NOMO-1 treated with dmso at 0.1 percent for 144 hours (cell line): ENCODE data around the gene EGFR.
"Not testable (repeated sequence)": the region's sequence is repeated elsewhere in the genome, so short reads cannot be mapped to it uniquely, and the experiment has no call there.

ENCODE experiments used
- DNase-seq: peaks from one replicate; lab custom pipeline; 2025; ENCODE audit not compliant: unreplicated experiment; lab: John Stamatoyannopoulos, UW

Gene EGFR

DNA sequence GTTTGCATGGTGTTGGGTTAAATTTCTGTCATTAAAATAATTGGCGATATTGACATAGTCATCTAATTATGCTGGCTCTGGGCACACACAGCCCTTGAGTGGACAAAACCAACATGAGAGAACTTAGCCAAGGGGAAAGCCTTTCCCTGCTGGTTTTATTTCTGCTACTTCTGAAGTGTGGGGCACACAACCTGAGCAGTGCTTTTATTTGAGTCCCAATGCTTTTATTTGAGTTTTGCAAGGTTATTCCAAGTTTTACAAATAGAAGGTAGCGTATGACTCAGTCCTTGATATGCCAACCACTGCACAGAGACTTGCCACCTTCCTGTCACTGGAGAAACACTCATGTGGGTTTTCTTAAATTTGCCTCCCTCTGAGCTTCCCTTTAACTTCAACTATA, 145.7 kb downstream of the EGFR start:
- DNase-seq = no peak

DNA sequence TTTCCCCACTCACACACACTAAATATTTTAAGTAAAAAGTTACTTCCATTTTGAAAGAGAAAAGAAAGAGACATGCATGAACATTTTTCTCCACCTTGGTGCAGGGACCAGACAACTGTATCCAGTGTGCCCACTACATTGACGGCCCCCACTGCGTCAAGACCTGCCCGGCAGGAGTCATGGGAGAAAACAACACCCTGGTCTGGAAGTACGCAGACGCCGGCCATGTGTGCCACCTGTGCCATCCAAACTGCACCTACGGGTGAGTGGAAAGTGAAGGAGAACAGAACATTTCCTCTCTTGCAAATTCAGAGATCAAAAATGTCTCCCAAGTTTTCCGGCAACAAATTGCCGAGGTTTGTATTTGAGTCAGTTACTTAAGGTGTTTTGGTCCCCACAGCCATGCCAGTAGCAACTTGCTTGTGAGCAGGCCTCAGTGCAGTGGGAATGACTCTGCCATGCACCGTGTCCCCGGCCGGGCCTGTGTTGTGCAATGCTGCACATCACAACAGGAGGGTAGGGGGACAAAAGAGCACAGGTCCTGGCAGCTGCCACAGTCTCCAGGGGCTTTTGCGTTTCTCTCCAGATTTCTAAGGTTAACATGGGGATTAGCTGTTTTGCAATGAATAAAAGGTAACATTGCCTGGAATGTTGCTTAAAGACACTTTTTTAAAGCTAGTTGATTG, 146.5 kb downstream of the EGFR start:
- DNase-seq = no peak

DNA sequence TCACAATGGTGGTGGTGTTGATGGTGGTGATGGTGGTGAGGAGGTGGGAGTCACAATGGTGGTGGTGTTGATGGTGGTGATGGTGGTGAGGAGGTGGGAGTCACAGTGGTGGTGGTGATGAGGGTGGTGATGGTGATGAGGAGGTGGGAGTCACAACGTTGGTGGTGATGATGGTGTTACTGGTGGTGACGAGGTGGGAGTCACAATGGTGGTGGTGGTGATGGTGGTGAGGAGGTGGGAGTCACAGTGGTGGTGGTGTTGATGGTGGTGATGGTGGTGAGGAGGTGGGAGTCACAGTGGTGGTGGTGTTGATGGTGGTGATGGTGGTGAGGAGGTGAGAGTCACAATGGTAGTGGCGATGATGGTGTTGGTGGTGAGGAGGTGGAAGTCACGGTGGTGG, 148.5 kb downstream of the EGFR start:
- DNase-seq = not testable (repeated sequence)

DNA sequence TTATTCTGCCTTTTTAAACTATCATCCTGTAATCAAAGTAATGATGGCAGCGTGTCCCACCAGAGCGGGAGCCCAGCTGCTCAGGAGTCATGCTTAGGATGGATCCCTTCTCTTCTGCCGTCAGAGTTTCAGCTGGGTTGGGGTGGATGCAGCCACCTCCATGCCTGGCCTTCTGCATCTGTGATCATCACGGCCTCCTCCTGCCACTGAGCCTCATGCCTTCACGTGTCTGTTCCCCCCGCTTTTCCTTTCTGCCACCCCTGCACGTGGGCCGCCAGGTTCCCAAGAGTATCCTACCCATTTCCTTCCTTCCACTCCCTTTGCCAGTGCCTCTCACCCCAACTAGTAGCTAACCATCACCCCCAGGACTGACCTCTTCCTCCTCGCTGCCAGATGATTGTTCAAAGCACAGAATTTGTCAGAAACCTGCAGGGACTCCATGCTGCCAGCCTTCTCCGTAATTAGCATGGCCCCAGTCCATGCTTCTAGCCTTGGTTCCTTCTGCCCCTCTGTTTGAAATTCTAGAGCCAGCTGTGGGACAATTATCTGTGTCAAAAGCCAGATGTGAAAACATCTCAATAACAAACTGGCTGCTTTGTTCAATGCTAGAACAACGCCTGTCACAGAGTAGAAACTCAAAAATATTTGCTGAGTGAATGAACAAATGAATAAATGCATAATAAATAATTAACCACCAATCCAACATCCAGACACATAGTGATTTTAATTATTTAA, 151.7 kb downstream of the EGFR start:
- DNase-seq = no peak

GRCh38 chr7:55171157-55171556, 152.3 kb downstream of the EGFR start:
- no peak for DNase-seq

- DNase-seq = no peak
These were observed 153.3 kb downstream of the EGFR start for GRCh38 chr7:55172161-55172560.

DNA sequence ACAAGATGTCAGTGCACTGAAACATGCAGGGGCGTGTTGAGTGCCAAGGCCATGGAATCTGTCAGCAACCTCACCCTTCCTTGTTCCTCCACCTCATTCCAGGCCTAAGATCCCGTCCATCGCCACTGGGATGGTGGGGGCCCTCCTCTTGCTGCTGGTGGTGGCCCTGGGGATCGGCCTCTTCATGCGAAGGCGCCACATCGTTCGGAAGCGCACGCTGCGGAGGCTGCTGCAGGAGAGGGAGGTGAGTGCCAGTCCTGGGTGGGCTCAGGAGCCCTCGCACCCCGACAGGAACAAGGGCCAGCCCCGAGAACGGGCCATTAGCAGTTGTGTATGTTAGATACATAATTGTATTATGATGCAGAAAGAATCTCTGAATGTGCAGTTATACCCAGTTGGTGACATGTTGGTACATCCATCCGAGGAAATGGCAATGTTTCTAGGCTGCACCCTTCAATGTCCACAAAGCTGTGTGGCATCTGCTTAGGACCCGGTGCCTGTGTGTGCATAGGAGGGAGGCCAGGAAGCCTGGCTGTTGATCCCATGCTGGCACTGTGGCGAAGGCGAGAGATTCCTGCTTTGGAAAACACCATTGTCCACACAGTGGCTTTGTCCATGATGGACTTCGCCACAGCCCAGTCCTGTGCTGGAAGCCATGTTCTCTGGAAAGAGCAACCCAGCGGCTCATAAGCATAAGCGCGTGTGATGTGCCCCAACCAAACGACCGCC, 154.2 kb downstream of the EGFR start:
- no peak for DNase-seq

GRCh38 chr7:55173671-55174070, 154.9 kb downstream of the EGFR start:
- DNase-seq = no peak

DNA sequence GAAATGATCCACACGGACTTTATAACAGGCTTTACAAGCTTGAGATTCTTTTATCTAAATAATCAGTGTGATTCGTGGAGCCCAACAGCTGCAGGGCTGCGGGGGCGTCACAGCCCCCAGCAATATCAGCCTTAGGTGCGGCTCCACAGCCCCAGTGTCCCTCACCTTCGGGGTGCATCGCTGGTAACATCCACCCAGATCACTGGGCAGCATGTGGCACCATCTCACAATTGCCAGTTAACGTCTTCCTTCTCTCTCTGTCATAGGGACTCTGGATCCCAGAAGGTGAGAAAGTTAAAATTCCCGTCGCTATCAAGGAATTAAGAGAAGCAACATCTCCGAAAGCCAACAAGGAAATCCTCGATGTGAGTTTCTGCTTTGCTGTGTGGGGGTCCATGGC, 155.6 kb downstream of the EGFR start:
- no peak for DNase-seq

GRCh38 chr7:55174856-55175255, 156.0 kb downstream of the EGFR start:
- DNase-seq = no peak

DNA sequence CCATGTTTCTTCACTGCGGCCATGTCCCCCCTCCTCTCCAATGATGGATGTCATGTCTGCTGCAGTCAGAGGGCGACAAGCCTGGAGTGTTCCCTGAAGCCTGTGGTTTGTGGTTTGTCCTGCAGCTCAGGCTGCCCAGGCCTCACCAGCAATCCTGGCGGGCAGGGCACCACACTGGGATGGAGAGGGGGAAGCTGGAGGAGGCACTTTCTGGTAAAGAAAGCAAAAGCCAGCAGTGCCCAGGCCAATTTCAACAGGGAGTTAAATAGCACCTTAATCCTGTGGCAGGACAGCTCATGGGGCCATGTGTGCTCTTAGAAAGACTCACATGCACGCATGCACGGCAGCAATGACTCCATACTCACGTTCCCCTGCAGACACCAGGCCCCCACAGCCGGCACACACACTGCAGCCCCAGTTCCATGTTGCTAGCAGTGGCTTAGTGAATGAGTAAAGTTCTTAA, 158.3 kb downstream of the EGFR start:
- no peak for DNase-seq

- DNase-seq = no peak
These were observed 158.9 kb downstream of the EGFR start for GRCh38 chr7:55177589-55178261.

- DNase-seq = no peak
These were observed 159.6 kb downstream of the EGFR start for GRCh38 chr7:55178292-55178862.

DNA sequence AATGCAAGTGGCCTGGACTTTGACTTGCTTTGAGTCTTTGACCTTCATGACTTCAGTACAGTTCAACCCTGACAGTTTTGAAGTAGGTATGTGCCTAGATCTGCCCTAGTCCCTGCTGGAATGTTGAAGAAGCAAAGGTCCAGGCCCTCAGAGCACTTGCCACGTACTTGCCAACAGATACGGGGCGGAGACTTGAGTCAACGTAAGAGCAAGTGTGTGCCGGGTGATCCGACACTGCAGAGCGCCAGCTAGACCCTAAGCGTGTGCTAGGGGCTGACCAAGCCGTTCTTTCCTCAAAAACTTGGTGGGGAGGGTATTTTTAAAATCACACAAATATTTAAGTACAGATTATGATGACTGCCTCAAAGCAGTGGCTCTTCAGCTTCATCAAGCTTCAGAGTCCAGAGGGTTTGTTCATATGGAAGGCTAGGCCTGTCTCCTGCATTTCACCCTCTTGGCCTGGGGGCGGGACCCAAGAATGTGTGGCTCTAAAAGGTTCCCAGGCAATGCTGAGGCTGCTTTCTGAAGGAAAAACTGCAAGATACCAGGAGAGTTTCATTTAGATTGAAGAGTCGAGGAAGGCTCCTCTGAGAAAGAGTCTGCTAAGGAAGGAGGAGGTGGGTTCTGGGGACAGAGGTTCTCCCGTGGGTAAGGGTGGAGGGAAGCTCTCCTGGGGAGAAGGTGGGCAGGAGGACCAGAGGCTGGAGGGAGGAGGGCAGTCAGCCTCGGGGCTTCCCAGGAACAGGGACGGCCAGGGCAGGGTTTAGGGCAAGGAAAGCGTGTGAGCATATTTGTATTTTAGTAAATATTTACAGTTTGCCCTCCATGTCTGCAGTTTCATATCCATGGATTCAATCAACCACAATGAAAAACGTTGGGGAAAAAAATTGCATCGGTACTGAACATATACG, 160.3 kb downstream of the EGFR start:
- no peak for DNase-seq

DNA sequence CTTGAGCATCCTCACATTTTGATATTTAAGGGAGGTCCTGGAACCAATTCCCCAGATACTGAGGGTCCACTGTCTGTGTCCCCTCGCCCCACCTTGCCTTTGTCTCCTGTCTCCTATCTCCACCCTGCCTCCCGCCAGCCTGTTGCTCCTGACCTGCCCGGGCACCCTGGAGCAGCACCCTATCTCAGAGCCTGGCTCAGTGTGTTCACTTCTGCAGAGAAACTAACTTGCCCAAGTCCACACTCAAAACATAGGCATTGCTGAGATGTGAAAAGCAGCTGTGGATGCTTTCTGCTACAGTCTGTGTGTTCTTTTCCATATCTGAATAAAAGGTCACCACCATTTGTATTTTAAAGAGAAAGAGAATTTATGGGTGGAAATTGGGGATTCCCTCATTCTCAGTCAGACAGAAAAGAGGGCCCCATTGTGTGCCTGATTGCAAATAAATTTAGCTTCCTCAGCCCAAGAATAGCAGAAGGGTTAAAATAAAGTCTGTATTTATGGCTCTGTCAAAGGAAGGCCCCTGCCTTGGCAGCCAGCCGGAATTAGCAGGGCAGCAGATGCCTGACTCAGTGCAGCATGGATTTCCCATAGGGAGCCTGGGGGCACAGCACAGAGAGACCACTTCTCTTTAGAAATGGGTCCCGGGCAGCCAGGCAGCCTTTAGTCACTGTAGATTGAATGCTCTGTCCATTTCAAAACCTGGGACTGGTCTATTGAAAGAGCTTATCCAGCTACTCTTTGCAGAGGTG, 161.3 kb downstream of the EGFR start:
- no peak for DNase-seq

DNA sequence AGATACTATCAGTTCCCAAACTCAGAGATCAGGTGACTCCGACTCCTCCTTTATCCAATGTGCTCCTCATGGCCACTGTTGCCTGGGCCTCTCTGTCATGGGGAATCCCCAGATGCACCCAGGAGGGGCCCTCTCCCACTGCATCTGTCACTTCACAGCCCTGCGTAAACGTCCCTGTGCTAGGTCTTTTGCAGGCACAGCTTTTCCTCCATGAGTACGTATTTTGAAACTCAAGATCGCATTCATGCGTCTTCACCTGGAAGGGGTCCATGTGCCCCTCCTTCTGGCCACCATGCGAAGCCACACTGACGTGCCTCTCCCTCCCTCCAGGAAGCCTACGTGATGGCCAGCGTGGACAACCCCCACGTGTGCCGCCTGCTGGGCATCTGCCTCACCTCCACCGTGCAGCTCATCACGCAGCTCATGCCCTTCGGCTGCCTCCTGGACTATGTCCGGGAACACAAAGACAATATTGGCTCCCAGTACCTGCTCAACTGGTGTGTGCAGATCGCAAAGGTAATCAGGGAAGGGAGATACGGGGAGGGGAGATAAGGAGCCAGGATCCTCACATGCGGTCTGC, 162.2 kb downstream of the EGFR start:
- DNase-seq = no peak

DNA sequence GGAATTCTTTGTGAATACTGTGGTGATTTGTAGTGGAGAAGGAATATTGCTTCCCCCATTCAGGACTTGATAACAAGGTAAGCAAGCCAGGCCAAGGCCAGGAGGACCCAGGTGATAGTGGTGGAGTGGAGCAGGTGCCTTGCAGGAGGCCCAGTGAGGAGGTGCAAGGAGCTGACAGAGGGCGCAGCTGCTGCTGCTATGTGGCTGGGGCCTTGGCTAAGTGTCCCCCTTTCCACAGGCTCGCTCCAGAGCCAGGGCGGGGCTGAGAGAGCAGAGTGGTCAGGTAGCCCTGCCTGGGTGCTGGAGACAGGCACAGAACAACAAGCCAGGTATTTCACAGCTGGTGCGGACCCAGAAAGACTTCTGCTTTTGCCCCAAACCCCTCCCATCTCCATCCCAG, 162.9 kb downstream of the EGFR start:
- DNase-seq = no peak

DNA sequence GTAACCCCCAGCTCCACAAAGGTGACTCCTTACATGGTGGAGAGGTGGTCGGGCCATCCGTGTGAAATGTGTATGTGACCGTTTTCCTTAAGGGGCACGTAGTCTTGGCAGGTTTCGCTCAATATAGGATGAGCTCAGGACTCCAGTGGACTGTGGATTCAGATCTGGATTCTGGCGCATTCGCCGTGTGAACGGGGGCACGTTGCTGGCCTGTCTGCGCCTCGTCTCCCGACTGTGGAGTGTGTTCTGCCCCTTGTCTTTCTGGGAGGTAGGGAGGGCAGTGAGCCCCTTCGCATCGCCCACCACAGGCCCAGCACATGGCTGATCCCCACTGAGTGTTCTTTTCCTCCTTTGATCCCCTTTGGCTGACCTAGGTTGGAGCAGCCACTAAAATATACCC, 165.1 kb downstream of the EGFR start:
- DNase-seq = no peak

- no peak for DNase-seq
These were observed 166.5 kb downstream of the EGFR start for GRCh38 chr7:55185321-55185802.
